Neuron (in vitro differentiated cells): ENCODE data around the gene NR2F6.
A peak's percentile ranks its signal among the peaks of the same experiment; 100 is the strongest.

Experiments used
- H2AFZ ChIP-seq: one replicate; pipeline ENCODE4 v1.6.1; 2013; ENCODE audit warnings: low read depth, mild to moderate bottlenecking, inconsistent platforms, low read length, moderate library complexity
- H3K27me3 ChIP-seq: one replicate; pipeline ENCODE4 v1.6.1; 2013; ENCODE audit warnings: low read length; ENCODE audit not compliant: insufficient read depth
- H3K36me3 ChIP-seq: one replicate; pipeline ENCODE4 v1.6.1; 2013; ENCODE audit warnings: low read length; ENCODE audit not compliant: insufficient read depth
- H3K4me1 ChIP-seq: one replicate; pipeline ENCODE4 v1.6.1; 2013; ENCODE audit warnings: low read length; ENCODE audit not compliant: insufficient read depth
- H3K4me3 ChIP-seq: 2 replicates; pipeline ENCODE4 v1.5.1; 2013; ENCODE audit warnings: mild to moderate bottlenecking, low read length, moderate library complexity
- H3K9me3 ChIP-seq: one replicate; pipeline ENCODE4 v1.6.1; 2013; ENCODE audit warnings: low read length

Gene NR2F6

GRCh38 chr19:17240826-17241399 is 4.8 kb downstream of the NR2F6 start:
- Histone ChIP-seq H3K9me3 (no peaks in the 10 kb centered on the region), H3K27me3 (no peaks in the 10 kb centered on the region), H3K4me1 (peaks cover 23% of the 10 kb centered on the region), H3K4me3 (no peak overlapping the region), H2AFZ (no peak overlapping the region), H3K36me3 (peaks cover 19% of the 10 kb centered on the region)

GRCh38 chr19:17240062-17240752 is 5.5 kb downstream of the NR2F6 start:
- Histone ChIP-seq H3K36me3 (peaks cover 19% of the 10 kb centered on the region), H3K4me3 (no peak overlapping the region), H3K27me3 (no peaks in the 10 kb centered on the region), H3K4me1 (peaks cover 23% of the 10 kb centered on the region), H2AFZ (no peak overlapping the region), H3K9me3 (no peaks in the 10 kb centered on the region)

GRCh38 chr19:17237747-17238706 is 7.7 kb downstream of the NR2F6 start:
- peaks cover 10% of the 10 kb centered on the region for H3K4me1 ChIP-seq
- H3K9me3 ChIP-seq = no peaks in the 10 kb centered on the region
- peaks cover 27% of the 10 kb centered on the region for H3K36me3 ChIP-seq
- H3K4me3 ChIP-seq = no peak overlapping the region
- H2AFZ ChIP-seq = no peak overlapping the region
- no peaks in the 10 kb centered on the region for H3K27me3 ChIP-seq

GRCh38 chr19:17236811-17237543 is 8.7 kb downstream of the NR2F6 start:
- peaks cover 10% of the 10 kb centered on the region for H3K4me1 ChIP-seq
- H2AFZ ChIP-seq = no peak overlapping the region
- H3K27me3 ChIP-seq = no peaks in the 10 kb centered on the region
- H3K9me3 ChIP-seq = no peaks in the 10 kb centered on the region
- no peak overlapping the region for H3K4me3 ChIP-seq
- peaks cover 36% of the 10 kb centered on the region for H3K36me3 ChIP-seq

GRCh38 chr19:17235971-17236777 is 9.5 kb downstream of the NR2F6 start:
- Histone ChIP-seq H3K9me3 (no peaks in the 10 kb centered on the region), H3K27me3 (no peaks in the 10 kb centered on the region), H3K36me3 (peaks cover 36% of the 10 kb centered on the region), H3K4me1 (peaks cover 8% of the 10 kb centered on the region), H2AFZ (no peak overlapping the region), H3K4me3 (no peak overlapping the region)

- Histone ChIP-seq H3K27me3 (no peaks in the 10 kb centered on the region), H2AFZ (no peak overlapping the region), H3K36me3 (peaks cover 39% of the 10 kb centered on the region), H3K9me3 (no peaks in the 10 kb centered on the region), H3K4me1 (peaks cover 5% of the 10 kb centered on the region), H3K4me3 (no peak overlapping the region)
Observed at GRCh38 chr19:17235300-17235970, 10.3 kb downstream of the NR2F6 start.

GRCh38 chr19:17234911-17235299 is 10.8 kb downstream of the NR2F6 start:
- H3K9me3 ChIP-seq = no peaks in the 10 kb centered on the region
- no peak overlapping the region for H2AFZ ChIP-seq
- no peaks in the 10 kb centered on the region for H3K27me3 ChIP-seq
- peaks cover 38% of the 10 kb centered on the region for H3K36me3 ChIP-seq
- H3K4me1 ChIP-seq = no peaks in the 10 kb centered on the region
- no peak overlapping the region for H3K4me3 ChIP-seq

- peaks cover 32% of the 10 kb centered on the region for H3K36me3 ChIP-seq
- H2AFZ ChIP-seq = no peak overlapping the region
- H3K4me3 ChIP-seq = no peak overlapping the region
- H3K9me3 ChIP-seq = no peaks in the 10 kb centered on the region
- no peaks in the 10 kb centered on the region for H3K27me3 ChIP-seq
- H3K4me1 ChIP-seq = no peaks in the 10 kb centered on the region
Observed at GRCh38 chr19:17232258-17232657, 13.5 kb downstream of the NR2F6 start.

- H2AFZ ChIP-seq = no peak overlapping the region
- no peak overlapping the region for H3K4me3 ChIP-seq
- H3K9me3 ChIP-seq = no peaks in the 10 kb centered on the region
- H3K27me3 ChIP-seq = no peaks in the 10 kb centered on the region
- H3K4me1 ChIP-seq = no peaks in the 10 kb centered on the region
- peaks cover 24% of the 10 kb centered on the region for H3K36me3 ChIP-seq
Observed at GRCh38 chr19:17229890-17230289, 15.8 kb downstream of the NR2F6 start.

- no peak overlapping the region for H2AFZ ChIP-seq
- no peaks in the 10 kb centered on the region for H3K9me3 ChIP-seq
- no peak overlapping the region for H3K4me3 ChIP-seq
- H3K27me3 ChIP-seq = no peaks in the 10 kb centered on the region
- no peaks in the 10 kb centered on the region for H3K4me1 ChIP-seq
- peaks cover 18% of the 10 kb centered on the region for H3K36me3 ChIP-seq
Observed at GRCh38 chr19:17227798-17228367, 17.8 kb downstream of the NR2F6 start.

GRCh38 chr19:17226002-17226933 is 19.5 kb downstream of the NR2F6 start, which contains the start of gene OCEL1:
Gene OCEL1 (plus strand): TSS chr19:17226226. CDS start chr19:17226248, 22 bp downstream.
- Histone ChIP-seq H3K4me1 (no peaks in the 10 kb centered on the region), H3K36me3 (peaks cover 7% of the 10 kb centered on the region), H2AFZ (peak within 1 kb of the TSS; percentile 18), H3K27me3 (no peaks in the 10 kb centered on the region), H3K9me3 (no peaks in the 10 kb centered on the region), H3K4me3 (peak within 1 kb of the TSS; percentile 53)
